KBM-7 (cell line): ENCODE results near the gene PMFBP1.
"Not testable (repeated sequence)": the region's sequence is repeated elsewhere in the genome, so short reads cannot be mapped to it uniquely, and the experiment has no call there.

Experiments used
- DNase-seq: peaks from one replicate; pipeline ENCODE4 v3.0.0-alpha.2; 2015
- in situ Hi-C: fragments of 300-500 bp; cut with MboI; formaldehyde crosslinking; loops from 2 replicates; pipeline ENCODE4 v1.14.3; 2020; ENCODE audit warnings: low sequenced_read_pairs, low pct_unique_long_range_greater_than_20kb, mixed read lengths

The PMFBP1 gene

GRCh38 chr16:72083778-72084404 lies 88.1 kb downstream of the PMFBP1 start:
- in situ Hi-C loops = no loop called here
- DNase-seq = no peak

- in situ Hi-C loops, DNase-seq: not testable (repeated sequence)
These were observed 94.8 kb downstream of the PMFBP1 start for GRCh38 chr16:72076991-72077706.

- in situ Hi-C loops, DNase-seq: not testable (repeated sequence)
These were observed 96.9 kb downstream of the PMFBP1 start for GRCh38 chr16:72075067-72075466.

GRCh38 chr16:72073560-72074230 lies 98.3 kb downstream of the PMFBP1 start:
- no peak for DNase-seq
- in situ Hi-C loops = no loop called here

GRCh38 chr16:72072514-72073342 lies 99.2 kb downstream of the PMFBP1 start:
- DNase-seq = no peak
- in situ Hi-C loops = no loop called here
